Measurements from ENCODE around the gene ABCA7. TPM values are rescaled to one million over a fixed set of nuclear protein-coding genes. Genes with fewer than 3 reads are reported as not detected.

Gene ABCA7
- polyA plus RNA-seq, 10 donors: 4.8 to 29.3 (median 12.0) TPM

DNA sequence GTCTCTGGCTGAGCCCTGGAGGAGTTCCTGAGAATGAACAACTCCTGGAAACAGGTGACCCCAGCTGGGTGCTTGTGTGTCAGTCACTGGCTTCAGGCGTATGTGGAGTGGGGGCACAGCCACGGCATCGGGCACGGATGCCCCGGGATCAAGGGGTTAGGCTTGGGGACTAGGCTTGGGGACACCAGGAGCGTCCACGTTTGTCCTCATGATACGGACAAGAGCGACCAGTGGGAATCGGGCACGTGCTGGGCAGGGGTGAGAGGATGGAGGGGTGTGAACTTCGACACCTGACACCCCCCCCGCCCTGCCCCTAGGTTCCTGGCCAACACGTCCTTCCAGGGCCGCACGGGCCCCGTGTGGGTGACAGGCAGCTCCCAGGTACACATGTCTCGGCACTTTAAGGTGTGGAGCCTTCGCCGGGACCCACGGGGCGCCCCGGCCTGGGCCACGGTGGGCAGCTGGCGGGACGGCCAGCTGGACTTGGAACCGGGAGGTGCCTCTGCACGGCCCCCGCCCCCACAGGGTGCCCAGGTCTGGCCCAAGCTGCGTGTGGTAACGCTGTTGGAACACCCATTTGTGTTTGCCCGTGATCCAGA lies 35.6 kb upstream of the ABCA7 start:
- no peak for DNase-seq

DNA sequence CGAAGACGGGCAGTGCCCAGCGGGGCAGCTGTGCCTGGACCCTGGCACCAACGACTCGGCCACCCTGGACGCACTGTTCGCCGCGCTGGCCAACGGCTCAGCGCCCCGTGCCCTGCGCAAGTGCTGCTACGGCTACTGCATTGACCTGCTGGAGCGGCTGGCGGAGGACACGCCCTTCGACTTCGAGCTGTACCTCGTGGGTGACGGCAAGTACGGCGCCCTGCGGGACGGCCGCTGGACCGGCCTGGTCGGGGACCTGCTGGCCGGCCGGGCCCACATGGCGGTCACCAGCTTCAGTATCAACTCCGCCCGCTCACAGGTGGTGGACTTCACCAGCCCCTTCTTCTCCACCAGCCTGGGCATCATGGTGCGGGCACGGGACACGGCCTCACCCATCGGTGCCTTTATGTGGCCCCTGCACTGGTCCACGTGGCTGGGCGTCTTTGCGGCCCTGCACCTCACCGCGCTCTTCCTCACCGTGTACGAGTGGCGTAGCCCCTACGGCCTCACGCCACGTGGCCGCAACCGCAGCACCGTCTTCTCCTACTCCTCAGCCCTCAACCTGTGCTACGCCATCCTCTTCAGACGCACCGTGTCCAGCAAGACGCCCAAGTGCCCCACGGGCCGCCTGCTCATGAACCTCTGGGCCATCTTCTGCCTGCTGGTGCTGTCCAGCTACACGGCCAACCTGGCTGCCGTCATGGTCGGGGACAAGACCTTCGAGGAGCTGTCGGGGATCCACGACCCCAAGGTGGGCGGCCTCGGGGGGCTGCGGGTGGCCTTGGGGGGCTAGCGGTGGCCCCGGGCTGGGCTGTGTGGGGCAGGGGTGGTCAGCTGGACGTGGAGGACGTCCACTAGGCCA lies 34.9 kb upstream of the ABCA7 start:
- no peak for DNase-seq

- DNase-seq: no peak
Measured at GRCh38 chr19:1006711-1007398, 33.1 kb upstream of the ABCA7 start.

GRCh38 chr19:1007399-1008251 lies 32.3 kb upstream of the ABCA7 start:
- DNase-seq: no peak

GRCh38 chr19:1008268-1009040 lies 31.5 kb upstream of the ABCA7 start:
- DNase-seq: no peak

DNA sequence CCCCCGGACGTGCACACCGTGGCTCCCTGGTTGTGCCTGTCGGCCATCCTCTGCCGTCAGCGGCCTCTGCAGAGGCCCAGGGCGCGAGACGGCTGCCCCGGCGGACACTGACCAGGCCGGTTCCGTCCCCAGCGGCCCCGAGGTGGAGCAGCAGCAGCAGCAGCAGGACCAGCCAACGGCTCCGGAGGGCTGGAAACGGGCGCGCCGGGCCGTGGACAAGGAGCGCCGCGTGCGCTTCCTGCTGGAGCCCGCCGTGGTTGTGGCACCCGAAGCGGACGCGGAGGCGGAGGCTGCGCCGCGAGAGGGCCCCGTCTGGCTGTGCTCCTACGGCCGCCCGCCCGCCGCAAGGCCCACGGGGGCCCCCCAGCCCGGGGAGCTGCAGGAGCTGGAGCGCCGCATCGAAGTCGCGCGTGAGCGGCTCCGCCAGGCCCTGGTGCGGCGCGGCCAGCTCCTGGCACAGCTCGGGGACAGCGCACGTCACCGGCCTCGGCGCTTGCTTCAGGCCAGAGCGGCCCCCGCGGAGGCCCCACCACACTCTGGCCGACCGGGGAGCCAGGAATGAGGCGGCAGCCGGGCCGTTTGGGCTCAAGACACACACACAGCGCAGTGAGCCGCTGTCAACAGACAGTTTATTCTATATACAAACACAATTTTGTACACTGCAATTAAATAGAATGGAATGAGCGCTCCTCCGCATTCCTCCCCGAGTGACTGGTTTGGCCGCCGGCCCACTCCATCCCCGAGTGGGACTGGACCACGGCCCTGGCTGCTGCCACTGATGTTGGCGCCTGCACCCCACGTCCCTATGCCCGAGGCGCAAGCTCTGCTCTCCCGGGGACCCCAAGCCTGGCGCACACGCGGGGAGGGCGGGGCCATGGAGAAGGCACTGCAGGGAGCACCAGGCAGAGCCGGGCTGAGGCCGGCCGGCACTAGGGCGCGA lies 30.6 kb upstream of the ABCA7 start:
- DNase-seq: peak in 2 of 3 donors; percentile 27 to 76

GRCh38 chr19:1009981-1010538 lies 29.8 kb upstream of the ABCA7 start:
- no peak for DNase-seq

- no peak for DNase-seq
Measured at GRCh38 chr19:1010586-1011510, 29.1 kb upstream of the ABCA7 start.

- no peak for DNase-seq
Measured at GRCh38 chr19:1011831-1012333, 28.0 kb upstream of the ABCA7 start.

DNA sequence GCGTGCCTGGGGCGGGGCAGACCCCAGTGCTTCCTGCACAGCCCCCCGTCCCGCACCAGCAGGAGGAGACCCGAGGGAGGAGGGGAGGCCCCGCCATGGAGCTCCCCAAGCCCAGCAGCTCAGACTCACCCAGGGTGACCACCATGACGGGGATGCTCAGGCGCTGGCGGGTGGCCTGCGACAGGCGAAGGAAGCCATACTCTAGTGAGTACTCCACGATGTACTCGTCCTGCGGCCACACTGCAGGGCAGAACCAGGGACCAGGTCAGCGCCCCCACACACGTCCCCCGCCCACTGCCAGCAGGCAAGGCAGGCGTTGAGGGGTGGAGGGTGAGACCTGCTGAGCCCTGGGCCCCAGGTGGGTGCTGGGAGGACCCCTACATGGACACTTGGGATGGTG lies 27.6 kb upstream of the ABCA7 start:
- no peak for DNase-seq

- DNase-seq: no peak
Measured at GRCh38 chr19:1013218-1013617, 26.7 kb upstream of the ABCA7 start.

DNA sequence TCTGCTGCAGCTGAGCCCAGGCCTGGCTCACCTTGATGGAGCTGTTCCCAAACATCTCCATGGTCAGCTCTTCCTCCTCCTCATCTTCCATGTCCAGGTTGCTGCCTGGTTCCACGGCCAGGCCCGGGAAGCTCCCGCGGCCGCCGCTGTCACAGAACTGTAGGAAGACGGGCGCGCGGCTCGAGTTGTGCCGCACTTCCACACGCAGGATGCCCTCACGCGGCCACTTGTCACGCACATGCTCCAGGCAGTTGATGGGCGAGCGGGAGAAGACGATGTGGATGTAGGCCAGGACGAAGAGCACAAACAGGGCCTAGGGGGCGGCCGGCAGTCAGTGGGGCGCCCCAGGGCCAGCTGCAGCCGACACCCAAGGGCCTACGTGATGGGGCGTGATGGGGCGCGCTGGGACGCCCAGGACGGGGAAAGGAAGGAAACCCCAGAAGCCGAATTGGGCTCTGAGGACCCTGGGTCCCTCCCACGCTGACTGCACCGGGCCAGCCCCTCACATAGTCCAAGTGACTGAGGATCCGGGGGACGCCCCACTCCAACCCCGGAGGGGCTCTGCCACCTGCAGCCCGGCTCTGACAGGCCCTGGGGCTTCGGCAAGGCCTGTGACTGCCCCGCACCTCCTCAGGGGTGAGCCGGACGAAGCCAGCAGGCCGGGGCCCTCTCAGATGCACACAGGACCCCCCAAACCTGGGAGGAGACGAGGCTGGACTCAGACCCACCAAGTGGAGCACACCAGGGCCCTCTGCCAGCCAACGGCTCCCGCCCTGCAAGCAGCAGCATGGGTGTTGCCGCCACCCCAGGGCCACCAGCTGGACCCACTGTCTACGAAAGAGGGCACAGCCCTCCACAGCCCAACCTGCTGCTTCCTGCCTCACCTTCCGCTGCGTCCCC lies 25.5 kb upstream of the ABCA7 start:
- DNase-seq: no peak

DNA sequence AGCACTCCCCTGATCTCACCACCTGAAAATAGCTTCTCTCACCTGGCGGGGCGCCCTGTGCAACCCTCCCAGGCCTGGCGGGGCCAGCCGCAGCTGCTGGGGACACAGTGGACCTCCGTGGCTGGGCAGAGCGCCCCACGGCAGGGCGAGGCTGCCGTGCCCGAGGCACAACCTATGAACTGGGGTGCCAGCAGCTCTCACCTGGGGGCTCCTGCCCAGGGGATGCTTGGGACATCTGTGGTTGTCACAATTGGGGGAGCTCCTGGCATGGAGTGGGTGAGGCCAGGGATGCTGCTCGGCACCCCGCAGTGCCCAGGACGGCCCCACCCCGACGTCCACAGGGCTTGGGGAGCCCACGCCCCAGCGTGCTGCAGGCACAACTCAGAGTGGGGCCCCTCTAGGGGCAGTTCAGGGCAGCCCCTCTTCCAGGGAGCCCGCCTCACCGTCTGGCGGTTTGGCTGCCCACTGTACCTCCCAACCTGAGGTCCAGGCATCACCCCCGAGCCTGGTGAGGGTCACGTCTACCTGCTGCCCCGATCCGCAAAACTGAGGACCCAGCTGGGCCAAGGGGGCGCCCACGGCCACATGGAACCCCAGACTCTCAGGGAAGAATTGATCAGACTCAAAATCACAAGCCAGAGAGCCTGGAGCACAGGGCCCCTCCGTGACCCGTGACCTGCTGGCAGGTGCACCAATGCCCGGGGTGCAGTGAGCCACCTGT lies 24.7 kb upstream of the ABCA7 start:
- no peak for DNase-seq

DNA sequence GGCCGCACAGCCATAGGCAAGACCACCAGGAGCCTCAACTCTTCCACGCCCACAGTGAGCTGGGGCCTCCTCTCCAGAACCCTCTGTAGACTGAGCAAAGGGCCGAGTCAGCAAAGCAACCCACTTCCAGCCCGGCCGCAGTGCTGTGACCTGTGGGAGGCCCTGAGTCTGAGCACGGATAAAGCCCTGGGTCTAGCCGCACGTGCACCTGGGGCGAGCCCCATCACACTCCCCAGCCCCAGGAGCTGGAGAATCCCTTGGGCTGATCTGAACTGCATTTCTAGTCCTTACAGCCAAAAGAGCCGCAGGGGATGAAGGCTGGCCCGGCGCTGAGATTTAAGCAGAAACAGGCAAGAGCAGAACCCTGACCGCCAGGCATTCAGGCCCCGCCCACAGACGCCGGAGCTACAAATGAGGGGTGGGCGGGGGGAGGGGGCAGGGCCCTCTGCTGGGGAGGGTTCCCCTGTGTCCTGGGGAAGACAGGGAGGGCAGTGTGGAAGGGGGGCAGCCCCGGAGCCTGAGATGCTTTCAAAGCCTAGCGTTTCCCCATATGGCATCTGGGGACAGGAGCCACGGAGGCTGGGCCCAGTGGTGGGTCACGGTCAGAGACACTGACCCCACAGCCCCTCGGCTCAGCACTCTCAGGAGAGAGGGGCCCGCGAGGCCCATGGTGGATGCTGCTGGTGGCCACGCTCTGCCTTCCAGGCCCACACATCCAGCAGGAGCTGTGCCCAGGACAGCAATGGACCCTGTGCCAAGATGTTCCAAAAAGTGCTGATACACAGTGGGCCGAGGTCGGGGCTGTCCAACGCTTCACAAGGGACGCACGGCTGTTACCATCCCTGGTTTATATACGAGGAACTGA lies 23.9 kb upstream of the ABCA7 start:
- peak in 1 of 3 donors; percentile 62 for DNase-seq

DNA sequence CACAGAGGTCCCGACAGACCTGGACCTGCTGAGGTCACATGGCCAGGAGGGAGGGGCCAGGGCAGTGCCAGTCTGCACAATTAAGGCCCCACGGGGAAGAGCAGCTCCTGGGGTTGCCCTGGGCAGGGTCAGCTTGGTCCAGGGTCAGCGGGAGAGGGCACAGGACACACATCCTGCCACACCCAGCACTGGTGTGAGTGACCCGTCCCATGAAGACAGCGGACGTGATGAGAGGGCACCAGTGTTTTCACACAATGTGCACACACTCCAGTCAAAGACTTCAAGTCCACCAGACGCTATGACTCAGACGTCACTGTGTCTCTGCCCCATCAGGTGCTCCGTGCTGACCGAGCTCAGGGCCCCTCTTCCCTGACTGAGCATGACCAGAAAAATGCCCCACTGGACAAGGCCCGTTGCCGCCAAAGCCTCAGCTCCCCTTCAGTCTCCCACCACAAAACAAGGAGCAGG lies 23.2 kb upstream of the ABCA7 start:
- DNase-seq: no peak

Measured in muscle of back (tissue), 11 donors.